ENCODE results near the gene AP1M1. TPM values are rescaled to one million over a fixed set of nuclear protein-coding genes. Genes with fewer than 3 reads are reported as not detected.

Gene AP1M1
- total RNA-seq, 1 experiment from 2014 or later, result 52.8 TPM

DNA sequence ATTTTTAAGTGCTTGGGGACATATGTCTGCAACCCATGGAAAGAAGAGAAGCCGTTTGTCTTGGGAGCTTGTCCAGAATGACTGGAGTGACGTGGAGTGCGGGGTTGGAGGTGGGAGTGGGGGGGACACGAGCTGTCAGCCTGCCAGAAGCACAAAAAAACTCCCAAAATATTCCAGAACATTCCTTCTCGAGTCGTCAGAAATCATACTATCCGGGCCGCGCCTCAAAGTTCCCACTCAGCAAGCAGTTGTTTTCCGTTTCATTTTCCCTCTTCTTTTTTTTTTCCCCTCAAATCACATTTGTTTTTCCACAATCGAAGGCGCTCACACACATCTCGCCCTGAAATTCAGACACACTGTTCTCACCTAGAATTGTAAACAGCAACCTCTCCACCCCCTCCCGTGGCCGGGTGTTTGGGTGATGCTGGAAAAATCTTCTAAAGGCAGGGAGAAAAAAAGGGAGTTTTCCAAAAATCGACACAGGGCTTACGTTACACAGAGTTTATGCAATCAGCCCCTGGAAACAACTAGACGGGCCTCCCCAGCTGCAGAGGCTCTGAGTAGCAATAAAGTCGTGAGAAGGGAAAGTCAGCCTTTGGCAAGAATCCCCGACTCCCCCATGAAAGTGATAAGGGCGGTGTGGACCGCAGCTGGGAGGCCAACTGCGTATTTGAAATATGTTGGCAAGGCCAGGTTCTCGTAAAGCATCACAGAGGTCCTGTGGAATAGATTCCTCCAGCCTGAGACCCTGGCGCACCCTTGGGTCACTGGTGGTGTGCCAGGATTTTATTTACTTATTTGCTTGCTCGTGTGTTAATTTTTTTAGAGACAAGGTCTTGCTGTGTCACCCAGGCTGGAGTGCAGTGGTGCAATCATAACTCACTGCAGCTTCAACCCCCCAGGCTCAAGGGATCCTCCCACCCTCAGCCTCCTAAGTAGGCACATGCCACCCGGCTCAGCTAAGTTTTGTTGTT is 95.7 kb downstream of the AP1M1 start:
- TF ChIP-seq EZH2 (IDR thresholded peaks at IDR 0.05; ENCODE audit: low read depth) (no peak), CTCF (conservative IDR thresholded peaks at IDR 0.05) (no peak)
- Histone ChIP-seq H3K4me2 (peak overlapping the region; percentile 63), H3K9me3 (ENCODE audit: insufficient read depth, low read depth) (no peaks in the 10 kb centered on the region), H3K27ac (peak overlapping the region; percentile 70), H4K20me1 (ENCODE audit: insufficient read depth) (no peaks in the 10 kb centered on the region), H3K9me2 (ENCODE audit: insufficient read depth) (no peaks in the 10 kb centered on the region), H2AFZ (0 out of 2 replicates have a peak overlapping the region, but pooled peaks have one; percentile 9), H3F3A (ENCODE audit: insufficient read depth, low read depth) (peaks cover 61% of the 10 kb centered on the region), H3K36me3 (ENCODE audit: low read depth) (no peaks in the 10 kb centered on the region), H3K27me3 (ENCODE audit: insufficient read depth, low read depth) (no peaks in the 10 kb centered on the region), H3K4me1 (replicated peaks; ENCODE audit: insufficient read depth) (peaks cover 41% of the 10 kb centered on the region), H3K4me3 (peak overlapping the region; percentile 22; the same call in 1 of the 2 replicates), H3K79me2 (ENCODE audit: low read depth) (no peaks in the 10 kb centered on the region)
- BruUV-seq (replicated peaks), result no TSS peak
- DNase-seq, result peak; percentile 61 to 92
- ChIA-PET POLR2A (ENCODE audit: unreplicated experiment) (interaction anchor here (0.6 kb wide), 1 partner anchor 325 kb away, joined by 6 read pairs; no protein-coding TSS in a partner anchor), CTCF (no interaction called here)
- intact Hi-C loops (cut with micrococcal nuclease; ENCODE audit: unreplicated experiment), result loop anchor here (2.0 kb wide), 1 partner anchor 15 kb away; no protein-coding TSS in a partner anchor

DNA sequence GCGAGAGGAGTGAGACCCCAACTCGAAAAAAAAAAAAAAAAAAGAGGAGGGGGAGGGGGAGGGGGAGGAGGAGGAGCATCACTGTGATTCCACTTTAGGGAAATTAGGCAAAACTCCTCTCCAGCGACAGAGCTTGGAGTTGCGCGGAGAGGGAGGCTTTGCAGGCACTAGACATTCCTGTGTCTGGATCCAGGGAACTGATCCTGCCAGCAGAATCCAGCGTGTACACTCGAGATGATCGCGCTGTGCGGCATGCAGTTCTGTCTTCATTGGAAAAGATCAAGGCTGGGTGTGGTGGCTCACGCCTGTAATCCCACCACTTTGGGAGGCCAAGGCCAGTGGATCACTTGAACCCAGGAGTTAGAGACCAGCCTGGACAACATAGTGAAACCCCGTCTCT is 97.3 kb downstream of the AP1M1 start:
- intact Hi-C loops (cut with micrococcal nuclease; ENCODE audit: unreplicated experiment), result no loop called here
- H3K27ac ChIP-seq, result no peak overlapping the region
- no peak overlapping the region for H3K4me2 ChIP-seq
- peaks cover 37% of the 10 kb centered on the region for H3K4me1 ChIP-seq (replicated peaks; ENCODE audit: insufficient read depth)
- BruUV-seq (replicated peaks), result no TSS peak
- no peaks in the 10 kb centered on the region for H3K9me2 ChIP-seq (ENCODE audit: insufficient read depth)
- peaks cover 60% of the 10 kb centered on the region for H3F3A ChIP-seq (ENCODE audit: insufficient read depth, low read depth)
- no peaks in the 10 kb centered on the region for H3K27me3 ChIP-seq (ENCODE audit: insufficient read depth, low read depth)
- no peaks in the 10 kb centered on the region for H4K20me1 ChIP-seq (ENCODE audit: insufficient read depth)
- ChIA-PET POLR2A (ENCODE audit: unreplicated experiment) (no interaction called here), CTCF (interaction anchor here (0.6 kb wide), 1 partner anchor 114 kb away, joined by 5 read pairs; no protein-coding TSS in a partner anchor)
- H3K79me2 ChIP-seq (ENCODE audit: low read depth), result no peaks in the 10 kb centered on the region
- H2AFZ ChIP-seq, result no peak overlapping the region
- H3K9me3 ChIP-seq (ENCODE audit: insufficient read depth, low read depth), result no peaks in the 10 kb centered on the region
- TF ChIP-seq CTCF (conservative IDR thresholded peaks at IDR 0.05), result no peak
- no peak for TF ChIP-seq EZH2 (IDR thresholded peaks at IDR 0.05; ENCODE audit: low read depth)
- no peak overlapping the region for H3K4me3 ChIP-seq
- DNase-seq, result peak in 1 of 2 experiments; percentile 7
- no peaks in the 10 kb centered on the region for H3K36me3 ChIP-seq (ENCODE audit: low read depth)

Other genes starting within 250 kb of the AP1M1 start
- gene OR10H4, start 248.9 kb upstream of the AP1M1 start, total RNA-seq (2021), result not detected in 2 replicates
- 279 and 307 TPM in 2 replicates for gene TPM4, start 121.4 kb upstream of the AP1M1 start, total RNA-seq (2021)
- gene RAB8A, start 86.0 kb upstream of the AP1M1 start, total RNA-seq (2021), result 87.9 and 104 TPM in 2 replicates
- 10.9 and 13.7 TPM in 2 replicates for gene HSH2D, start 54.2 kb upstream of the AP1M1 start, total RNA-seq (2021)
- not detected in 2 replicates for gene CIB3, start 24.4 kb upstream of the AP1M1 start, total RNA-seq (2021)
- 44.3 and 66.5 TPM in 2 replicates for gene FAM32A, start 12.5 kb upstream of the AP1M1 start, total RNA-seq (2021)
- 1.6 and 2.0 TPM in 2 replicates for gene KLF2, start 126.9 kb downstream of the AP1M1 start, total RNA-seq (2021)

All from PC-9 (cell line).